HG03196 (cell line): ENCODE data around the gene PTPN20.
"Not testable (repeated sequence)": the region's sequence is repeated elsewhere in the genome, so short reads cannot be mapped to it uniquely, and the experiment has no call there.

ENCODE experiments used
- ATAC-seq: cut with Tn5 transposase; IDR thresholded peaks from one replicate; pipeline ENCODE4 v1.9.1; 2021; ENCODE audit not compliant: unreplicated experiment

PTPN20 gene

DNA sequence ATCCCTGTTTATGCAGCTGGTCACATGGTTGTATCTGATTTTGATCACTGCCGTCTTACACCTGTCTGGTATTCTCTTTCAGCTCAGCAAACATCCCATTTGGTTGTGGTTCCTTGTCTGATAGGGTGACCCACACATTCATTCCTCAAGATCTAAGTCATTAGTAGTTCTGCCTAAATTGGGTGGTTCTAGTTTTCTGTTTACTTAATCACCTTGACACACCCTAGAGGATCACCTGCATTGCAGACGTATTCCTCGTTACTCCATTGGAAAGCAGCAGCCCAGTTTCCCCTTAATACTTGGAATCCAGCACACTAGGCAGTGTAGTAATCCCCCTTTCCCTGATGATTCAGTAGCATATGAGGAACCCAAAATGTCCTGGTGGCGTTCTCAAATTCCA lies 41.3 kb downstream of the PTPN20 start:
- not testable (repeated sequence) for ATAC-seq

DNA sequence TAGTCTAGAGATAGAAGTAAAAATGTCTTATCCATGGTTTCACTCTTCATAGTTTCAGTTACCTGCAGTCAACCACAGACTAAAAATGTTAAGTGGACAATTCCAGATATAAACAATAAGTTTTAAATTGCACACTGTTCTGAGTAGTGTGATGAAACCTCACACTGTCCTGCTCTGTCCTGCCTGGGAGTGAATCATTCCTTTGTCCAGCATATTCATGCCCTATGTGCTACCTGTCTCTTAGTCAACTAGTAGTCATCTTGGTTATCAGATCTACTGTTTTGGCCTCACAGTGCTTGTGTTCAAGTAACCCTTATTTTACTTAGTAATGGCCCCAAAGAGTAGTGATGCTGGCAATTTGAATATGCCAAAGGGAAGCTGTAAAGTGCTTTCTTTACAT lies 49.5 kb downstream of the PTPN20 start:
- not testable (repeated sequence) for ATAC-seq

DNA sequence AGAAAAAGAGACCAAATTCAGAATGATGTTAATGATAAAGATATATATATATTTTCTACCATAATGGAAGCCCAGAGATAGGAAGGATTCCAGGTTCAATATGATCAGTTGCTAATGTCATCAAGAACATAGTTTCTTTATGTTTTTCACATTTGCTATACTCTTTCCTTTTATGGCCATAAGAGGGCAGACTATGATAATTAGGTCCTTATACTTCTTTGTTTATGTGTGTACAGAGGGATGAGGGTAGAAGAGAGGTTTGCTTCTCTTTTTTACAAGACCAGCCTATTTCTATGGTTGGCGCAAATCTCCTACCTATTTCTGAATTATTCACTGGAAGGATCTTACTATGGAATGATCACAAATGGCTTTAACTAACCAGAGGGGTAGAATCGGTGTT lies 52.1 kb downstream of the PTPN20 start:
- ATAC-seq = not testable (repeated sequence)

DNA sequence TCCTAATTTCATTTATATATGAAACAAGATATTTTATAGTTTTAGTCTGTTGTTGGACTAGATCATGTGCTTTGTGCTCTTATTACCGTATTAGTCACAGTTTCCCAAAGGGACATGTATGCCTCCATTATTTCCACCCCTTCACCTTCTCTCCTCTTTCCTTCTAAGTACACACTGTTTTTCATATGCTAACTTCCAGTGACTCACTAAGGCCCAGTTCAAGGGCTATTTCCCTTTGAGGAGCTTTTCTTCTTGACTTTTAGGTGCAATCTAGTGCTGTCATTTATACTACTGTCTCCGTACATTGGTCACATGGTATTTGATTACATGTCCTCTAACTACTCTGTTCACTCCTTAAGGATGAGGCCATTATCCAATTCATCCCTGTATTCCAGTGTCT lies 55.8 kb downstream of the PTPN20 start:
- ATAC-seq = not testable (repeated sequence)

DNA sequence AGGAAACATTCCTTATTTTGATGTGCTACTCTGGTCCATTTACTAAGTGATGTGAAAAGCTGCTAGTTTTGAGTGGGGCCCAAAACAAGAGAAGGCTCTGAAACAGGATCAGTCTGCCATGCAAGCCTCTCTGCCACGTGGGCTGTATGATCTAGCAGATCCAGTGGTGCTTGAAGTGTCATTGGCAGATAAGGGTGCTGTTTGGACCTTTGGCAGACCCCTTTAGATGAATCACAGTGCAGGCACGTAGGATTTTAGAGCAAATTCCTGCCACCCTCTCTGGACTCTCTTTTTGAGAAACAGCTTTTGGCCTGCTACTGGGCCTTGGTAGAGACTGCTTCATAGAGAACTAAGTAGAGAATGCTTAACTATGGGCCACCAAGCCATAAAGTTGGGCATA lies 69.0 kb downstream of the PTPN20 start:
- ATAC-seq = not testable (repeated sequence)

DNA sequence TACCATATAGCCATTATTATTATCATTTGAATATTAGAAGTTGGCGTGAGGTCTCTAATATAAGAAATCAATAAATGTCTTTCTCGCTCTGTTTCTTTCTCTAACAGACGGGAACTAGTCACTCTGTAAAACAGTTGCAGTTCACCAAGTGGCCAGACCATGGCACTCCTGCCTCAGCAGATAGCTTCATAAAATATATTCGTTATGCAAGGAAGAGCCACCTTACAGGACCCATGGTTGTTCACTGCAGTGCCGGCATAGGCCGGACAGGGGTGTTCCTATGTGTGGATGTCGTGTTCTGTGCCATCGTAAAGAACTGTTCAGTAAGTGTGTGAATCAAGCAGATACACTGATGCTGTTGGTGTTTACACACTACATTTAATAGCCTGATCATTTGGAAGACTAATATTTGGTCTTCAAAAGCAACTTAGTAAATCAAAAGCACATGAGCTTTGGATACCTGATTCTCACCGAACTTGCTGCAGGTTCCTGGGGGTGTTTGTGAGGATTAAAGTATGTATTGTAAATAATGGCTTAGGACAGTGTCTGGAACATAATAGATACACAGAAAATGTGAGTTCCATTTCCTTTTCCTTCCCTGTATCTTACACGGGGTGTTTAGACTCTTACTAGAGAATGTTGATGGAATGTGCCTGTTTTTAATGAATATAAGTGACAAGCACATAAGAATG lies 76.2 kb downstream of the PTPN20 start:
- not testable (repeated sequence) for ATAC-seq

DNA sequence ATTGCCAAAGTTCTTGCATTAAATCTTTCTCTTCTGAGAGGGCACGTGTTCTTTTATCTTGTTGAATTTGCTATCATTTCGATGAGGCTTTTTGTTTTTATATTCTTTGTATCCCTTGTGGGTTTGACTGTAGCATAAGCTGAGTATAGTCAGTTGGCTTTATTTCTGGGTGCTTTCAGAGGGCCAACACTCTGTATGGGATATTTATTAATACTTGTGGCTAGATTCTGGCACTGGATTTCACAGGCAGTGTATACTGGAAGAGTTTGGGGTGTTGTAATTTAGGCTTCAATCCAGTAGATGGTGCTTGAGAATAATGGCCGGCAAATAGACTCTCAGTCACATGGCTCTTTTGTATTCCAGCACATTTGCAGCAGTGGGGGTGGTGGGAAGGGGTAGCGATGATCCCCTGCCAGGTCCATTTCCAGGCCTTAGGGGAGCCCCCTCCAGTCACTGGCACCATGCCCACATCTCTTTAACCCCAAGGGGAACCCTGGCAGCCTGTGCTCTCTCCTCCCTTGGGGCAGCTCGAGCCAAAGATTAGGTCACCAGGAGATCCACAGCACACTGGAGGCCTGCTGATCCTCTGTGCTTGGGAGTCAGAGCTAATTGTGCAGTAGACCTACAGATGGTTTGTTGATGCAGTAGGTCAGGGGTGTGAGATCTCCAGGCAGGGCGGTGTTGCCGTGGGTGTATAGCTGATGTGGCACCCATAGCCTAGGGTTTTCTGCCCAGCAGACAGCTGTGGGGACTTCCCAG lies 81.8 kb downstream of the PTPN20 start:
- no peak for ATAC-seq

DNA sequence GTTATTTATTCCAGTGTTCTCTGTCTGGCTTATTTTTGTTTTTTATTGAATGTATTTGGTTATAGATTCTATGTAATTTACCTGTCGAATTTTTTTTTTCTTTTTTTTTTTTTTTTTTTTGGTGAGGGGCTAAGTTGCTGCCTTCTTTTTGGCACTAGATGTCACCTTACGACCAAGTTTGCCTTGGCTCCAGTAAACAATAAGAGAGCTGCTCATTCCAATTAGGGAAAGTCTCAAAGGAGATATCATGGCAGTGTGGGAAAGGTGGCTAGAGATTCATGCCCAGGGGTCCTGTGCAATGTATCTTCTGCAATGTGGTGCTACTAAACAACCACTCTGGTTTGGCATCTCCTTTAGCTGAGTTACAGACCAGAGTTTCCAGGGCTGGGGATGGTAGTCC lies 84.0 kb downstream of the PTPN20 start:
- no peak for ATAC-seq

DNA sequence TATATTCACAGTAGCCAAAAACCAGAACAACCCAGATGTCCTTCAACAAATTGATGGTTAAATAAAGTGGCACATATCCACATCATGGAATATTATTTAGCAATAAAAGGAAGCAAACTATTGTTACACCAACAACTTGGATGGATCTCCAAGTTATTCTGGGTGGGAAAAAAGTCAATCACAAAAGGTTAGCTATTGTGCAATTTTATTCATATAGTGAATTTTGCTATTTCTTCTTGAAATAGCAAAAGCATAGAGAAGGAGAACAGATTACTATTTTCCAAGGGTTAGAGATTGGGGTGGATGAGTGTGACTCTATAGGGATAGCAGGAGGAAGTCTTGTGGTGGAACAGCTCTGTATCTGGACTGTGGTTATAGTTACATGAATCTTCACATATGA lies 87.0 kb downstream of the PTPN20 start:
- ATAC-seq = no peak

DNA sequence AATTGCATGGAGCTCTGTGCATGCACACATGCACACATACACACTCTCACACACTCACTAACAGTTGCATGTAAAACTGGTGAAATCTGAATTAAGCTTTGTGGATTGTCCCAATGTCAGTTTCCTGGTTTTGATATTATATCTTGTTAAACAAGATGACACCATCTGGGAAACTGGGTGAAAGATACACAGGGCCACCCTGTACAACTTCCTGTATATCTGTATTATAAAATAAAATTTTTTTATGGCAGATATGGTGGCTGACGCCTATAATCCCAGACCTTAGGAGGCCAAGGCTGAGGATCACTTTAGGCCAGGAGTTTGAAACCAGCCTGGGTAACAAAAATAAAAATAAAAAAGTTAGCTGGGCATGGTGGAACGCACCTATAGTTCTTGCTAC lies 87.4 kb downstream of the PTPN20 start:
- ATAC-seq = no peak

DNA sequence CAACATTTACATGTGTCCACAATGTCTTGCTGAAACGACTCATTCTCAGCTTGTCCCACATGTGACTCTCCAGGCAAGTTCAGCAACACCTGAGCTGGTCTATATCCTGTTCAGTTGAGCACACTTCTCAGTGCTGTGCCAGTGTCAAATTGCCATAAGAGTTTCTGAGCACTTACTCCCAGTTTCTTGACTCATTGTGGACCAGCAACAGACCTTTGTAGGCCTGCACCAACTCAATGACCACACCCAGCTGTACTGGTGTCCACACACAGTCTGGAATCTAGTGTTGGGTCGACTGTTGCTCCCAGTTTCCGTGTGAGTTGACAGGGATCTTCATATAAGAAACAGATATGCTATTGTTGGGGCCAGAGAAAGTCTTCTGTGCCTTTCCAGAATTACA lies 88.0 kb downstream of the PTPN20 start:
- no peak for ATAC-seq

DNA sequence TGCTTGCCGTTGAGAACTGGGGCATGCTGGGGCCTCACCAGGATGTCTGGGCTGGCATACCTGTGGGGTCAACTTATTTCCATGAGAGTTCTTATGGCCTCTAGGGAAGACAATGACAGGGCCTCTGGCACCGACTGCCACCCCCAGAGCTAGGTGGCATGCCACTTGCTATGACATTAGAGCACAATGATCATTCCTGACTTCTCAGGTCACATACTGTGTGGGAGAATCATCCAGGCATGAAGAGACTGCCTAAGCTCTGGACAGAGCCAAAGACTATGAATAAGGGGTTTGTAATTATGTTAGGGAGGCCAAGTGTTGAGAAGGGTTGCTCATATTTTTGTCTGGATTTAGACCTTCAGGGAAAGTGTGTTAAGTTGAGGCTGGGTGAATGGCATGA lies 97.5 kb downstream of the PTPN20 start:
- no peak for ATAC-seq

DNA sequence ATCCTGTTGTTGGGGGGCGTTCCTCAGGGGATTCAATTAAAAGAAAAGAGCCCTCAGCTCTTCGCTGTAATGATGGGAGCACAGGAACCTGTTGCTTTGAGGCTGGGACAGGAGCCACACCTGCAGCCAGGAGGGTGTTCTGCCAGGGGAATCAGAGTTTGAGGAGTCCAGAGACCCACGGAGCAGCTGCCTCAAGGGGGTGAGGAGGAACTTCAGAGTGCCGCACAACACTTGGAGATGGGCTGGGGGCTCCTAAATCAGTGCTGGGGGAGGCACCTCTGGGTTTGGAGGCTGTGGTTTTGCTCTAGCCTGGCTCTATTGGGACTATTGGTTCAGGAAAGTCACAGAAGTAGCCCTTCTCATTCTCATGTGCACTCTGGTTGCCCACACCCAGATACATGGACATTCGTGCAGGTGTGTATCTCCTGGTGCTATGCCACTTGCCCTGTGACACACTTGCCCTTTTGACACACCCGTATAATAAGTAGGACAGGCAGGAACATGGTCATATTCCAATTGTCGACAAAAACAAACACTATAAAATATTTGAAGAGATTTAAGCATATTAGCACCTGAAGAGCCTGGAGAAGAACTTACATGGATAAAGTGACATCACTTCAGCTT lies 98.1 kb downstream of the PTPN20 start:
- no peak for ATAC-seq

DNA sequence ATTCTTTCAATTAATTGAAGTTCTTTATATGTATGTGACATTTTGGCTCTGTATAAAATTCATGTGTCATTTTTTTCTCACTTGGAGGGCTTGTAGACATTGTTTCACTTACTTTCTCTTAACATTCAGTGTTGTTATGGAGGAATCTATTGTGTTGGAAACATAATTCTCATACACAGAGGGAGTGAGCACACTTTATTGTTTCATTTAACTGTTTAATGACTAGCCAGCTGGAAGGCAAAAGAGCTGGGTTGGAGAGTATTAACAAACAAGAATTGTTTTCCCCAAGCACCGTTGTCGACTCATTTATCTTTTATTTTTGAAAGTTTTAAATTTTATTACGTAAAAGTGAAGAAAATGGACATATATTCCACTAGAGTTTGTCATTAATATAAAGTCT lies 98.8 kb downstream of the PTPN20 start:
- no peak for ATAC-seq

DNA sequence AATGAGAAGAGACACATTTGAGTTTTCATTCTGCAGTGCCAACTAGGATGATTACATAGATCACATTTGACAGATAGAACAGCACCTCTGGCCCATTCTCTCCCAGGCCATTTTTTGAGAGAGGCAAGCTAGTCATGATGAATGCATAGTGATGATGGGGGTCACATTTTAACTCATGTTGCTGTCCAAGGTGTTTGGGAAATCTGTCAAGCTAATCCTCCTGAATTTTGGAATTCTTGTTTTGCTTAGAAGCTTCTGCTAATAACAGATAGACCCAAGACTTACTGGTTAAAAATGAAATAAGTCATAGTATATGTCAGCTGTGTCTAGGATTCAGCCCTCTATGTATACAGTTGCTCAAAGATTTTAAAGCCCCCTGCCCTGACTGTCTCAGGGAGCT lies 101.0 kb downstream of the PTPN20 start:
- ATAC-seq = no peak

DNA sequence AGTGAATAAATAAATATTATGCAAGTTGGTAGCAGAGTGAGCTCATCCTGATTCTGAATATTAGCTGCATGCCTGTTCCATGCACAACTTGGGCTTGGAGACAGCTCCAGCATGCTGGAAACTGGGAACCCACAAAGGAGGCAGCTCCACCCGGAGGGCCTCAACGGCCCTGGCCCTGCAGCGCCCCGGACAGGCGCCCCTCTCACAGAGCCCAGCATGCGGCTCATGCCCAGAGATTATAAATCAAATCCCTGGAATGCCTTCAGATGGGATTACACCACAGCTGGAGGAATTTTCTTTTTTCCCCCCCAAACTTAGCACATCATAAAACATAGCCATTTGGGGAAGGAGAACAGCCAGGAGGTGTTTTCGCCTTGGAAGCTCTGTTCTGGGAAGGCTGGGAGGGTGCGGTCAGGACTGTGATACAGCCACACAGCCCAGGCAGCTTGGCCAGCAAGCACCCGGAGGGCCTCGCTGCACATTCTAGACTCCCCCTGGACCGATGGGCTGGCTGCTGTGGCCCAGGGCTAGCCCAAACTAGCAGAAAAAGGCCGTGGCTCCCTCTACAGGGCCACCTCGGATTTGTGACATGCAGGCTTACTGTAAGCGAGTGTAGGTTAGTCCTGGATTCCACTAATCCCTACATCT lies 102.4 kb downstream of the PTPN20 start:
- no peak for ATAC-seq

DNA sequence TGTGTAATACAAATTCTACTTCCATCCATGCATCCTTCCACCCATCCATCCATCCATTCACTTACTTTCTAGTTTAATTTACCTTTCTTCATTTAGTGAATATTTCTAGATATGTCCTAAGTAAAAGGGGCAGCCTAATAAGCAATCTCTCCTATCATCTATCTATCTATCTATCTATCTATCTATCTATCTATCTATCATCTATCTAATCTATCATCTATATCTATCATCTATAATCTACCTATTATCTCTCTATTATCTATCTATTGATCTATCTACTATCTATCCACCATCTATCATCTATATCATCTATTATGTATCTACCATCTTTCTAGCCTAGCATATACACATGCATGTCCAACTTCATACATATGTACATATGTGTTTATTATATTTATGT lies 104.2 kb downstream of the PTPN20 start:
- ATAC-seq = no peak

DNA sequence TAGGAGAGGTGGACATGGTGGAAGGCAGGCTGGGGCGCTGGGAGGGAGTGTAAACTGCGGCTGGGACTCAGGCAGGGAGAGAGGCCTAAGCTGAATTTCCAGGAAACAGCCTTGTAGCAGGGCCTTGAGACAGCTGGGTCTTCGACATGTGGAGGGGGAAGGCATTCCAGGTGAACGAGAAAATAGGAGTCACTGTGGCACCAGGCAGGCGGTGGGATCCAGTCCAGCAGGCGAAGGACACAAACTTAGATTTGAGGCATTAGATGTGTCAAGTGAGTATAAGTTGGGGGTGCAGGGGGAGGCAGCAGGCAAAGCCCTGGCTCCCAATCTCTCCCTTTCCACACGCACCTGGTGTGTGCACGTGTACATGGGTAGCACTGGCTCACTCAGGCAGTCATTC lies 105.3 kb downstream of the PTPN20 start:
- no peak for ATAC-seq

DNA sequence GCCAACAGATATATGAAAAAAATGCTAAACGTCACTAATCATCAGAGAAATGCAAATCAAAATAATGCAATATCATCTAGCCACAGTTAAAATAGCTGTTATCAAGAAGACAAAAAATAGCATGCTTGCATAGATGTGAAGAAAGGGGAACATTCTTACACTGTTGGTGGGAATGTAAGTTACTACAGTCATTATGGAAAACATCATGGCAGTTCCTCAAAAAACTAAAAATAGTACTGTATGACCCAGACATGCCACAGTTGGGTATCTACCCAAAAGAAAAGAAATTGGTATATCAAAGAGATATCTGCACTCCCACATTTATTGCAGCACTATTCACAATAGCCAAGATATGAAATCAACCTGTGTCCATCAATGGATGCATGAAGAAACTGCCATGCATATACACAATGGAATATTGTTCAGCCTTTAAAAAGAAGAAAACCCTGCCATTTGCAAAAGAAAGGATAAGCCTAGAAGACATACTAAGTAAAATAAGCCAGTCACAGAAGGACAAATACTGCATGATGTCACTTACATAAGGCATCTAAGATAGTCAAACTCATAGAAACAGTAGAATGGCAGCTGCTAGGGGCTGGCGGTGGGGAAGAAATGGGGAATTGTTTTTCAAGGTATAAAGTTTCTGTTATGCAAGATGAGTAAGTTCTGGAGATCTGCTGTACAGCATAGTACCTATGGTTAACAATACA lies 107.0 kb downstream of the PTPN20 start:
- ATAC-seq = no peak

DNA sequence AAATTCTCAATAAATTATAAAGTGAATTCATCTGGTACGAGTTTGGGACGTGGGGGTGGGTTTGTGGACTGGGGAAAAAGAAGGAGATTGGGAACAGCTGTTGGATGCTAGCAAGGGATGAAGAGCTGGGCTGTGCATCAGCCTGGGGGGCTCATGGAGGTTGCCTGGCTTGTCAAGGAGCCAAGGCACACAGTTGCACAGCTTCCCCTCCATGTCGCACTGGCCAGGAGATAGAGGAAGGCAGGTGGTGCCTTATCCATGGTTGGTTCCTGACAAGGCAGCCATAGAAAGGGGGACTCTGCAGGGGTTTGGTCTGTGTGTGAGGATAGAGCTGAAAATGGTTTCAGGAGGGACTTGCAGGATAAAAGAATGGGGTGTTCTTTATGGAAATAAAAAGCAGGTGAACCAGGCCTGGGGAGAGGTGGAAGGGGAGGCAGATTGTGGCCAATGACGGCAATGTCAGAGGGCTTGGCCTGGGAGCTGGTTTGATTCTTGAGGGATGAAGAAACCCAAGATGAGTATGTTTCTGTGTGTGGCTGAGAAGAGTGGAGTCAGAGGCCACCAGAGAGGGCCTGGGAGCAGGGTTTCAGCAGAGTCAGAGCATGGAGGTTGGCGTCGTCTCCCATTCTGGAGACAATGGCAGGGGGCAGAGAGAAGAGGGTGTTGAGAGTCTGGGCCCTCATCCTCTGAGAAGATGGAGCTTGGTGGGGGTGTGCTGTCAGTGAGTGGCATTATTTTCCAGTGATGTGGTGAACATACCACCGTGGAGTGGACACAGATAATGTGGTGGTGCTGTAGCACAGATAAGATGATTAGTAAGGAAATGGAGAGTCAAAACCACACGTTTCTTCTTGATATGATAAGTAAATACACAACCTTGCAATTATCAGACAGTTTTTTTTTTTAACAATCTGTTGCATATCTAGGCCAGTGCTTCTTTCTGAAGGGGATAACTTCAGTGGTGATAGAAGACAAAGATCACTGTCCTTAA lies 108.2 kb downstream of the PTPN20 start:
- no peak for ATAC-seq
